ENCODE results near the gene MAPRE2.

DNA sequence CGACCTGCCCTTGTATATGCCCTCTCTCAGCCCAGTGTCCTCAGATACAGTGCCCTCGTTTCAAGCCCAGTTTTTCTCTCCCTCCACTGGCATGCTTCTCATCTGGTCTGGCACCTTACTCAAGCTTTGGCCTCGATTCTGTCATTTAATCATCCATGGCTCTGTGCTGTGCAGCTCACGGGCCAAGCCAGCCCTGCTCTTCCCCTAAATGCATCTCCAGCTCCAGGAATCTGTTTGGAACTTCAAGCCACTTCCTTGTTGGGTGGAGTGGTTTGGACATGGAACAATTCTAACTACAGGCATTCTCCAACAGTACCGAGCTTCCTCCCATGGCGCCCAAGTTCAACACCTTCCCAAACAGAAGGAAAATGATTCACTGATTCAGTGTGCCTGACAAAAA lies 122.9 kb downstream of the MAPRE2 start:
- TF ChIP-seq, protein P1, sequence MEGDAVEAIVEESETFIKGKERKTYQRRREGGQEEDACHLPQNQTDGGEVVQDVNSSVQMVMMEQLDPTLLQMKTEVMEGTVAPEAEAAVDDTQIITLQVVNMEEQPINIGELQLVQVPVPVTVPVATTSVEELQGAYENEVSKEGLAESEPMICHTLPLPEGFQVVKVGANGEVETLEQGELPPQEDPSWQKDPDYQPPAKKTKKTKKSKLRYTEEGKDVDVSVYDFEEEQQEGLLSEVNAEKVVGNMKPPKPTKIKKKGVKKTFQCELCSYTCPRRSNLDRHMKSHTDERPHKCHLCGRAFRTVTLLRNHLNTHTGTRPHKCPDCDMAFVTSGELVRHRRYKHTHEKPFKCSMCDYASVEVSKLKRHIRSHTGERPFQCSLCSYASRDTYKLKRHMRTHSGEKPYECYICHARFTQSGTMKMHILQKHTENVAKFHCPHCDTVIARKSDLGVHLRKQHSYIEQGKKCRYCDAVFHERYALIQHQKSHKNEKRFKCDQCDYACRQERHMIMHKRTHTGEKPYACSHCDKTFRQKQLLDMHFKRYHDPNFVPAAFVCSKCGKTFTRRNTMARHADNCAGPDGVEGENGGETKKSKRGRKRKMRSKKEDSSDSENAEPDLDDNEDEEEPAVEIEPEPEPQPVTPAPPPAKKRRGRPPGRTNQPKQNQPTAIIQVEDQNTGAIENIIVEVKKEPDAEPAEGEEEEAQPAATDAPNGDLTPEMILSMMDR (IDR thresholded peaks at IDR 0.05; ENCODE audit: insufficient read depth, low read length, poor library complexity, severe bottlenecking): no peak
- no peak for TF ChIP-seq EZH2phosphoT487 (conservative IDR thresholded peaks at IDR 0.05; ENCODE audit: low read length)

Data from SU-DHL-6 (cell line).